Karpas-422 (cell line): Measurements from ENCODE around the gene PODN. TPM values are rescaled to one million over a fixed set of nuclear protein-coding genes. Genes with fewer than 3 reads are reported as not detected.

Source experiments
- DNase-seq: peaks from one replicate; pipeline ENCODE4 v3.0.0-alpha.2; 2015
- H2AFZ ChIP-seq: fragments of 200-600 bp; sonication (generic); 2 replicates; pipeline ENCODE4 v1.6.1; 2014; ENCODE audit warnings: antibody characterized with exemption, low read length, mixed read lengths
- H3K27ac ChIP-seq: fragments of 200-600 bp; sonication (generic); 2 replicates; pipeline ENCODE4 v1.5.1; 2014; ENCODE audit warnings: mild to moderate bottlenecking, low read length, moderate library complexity
- H3K27me3 ChIP-seq: fragments of 200-600 bp; sonication (generic); 2 replicates; pipeline ENCODE4 v1.6.1; 2014; ENCODE audit warnings: low read length, mixed read lengths
- H3K36me3 ChIP-seq: fragments of 200-600 bp; sonication (generic); 2 replicates; pipeline ENCODE4 v1.6.1; 2014; ENCODE audit warnings: low read length, mixed read lengths; ENCODE audit not compliant: insufficient read depth
- H3K4me1 ChIP-seq: fragments of 200-600 bp; sonication (generic); 2 replicates; pipeline ENCODE4 v1.6.1; 2014; ENCODE audit warnings: mild to moderate bottlenecking, low read length, mixed read lengths
- H3K4me2 ChIP-seq: fragments of 200-600 bp; sonication (generic); 2 replicates; pipeline ENCODE4 v1.6.1; 2014; ENCODE audit warnings: low read length, low read depth, mild to moderate bottlenecking; ENCODE audit not compliant: poor library complexity, severe bottlenecking
- H3K4me3 ChIP-seq: fragments of 200-600 bp; sonication (generic); 2 replicates; pipeline ENCODE4 v1.5.1; 2014; ENCODE audit warnings: mild to moderate bottlenecking, antibody characterized with exemption, low read length, mixed read lengths
- H3K79me2 ChIP-seq: fragments of 200-600 bp; sonication (generic); 2 replicates; pipeline ENCODE4 v1.6.1; 2014; ENCODE audit warnings: mild to moderate bottlenecking, low read length, mixed read lengths
- H3K9ac ChIP-seq: fragments of 200-600 bp; sonication (generic); 2 replicates; pipeline ENCODE4 v1.6.0; 2014; ENCODE audit warnings: low read length
- H3K9me2 ChIP-seq: fragments of 200-600 bp; sonication (generic), shearing (Covaris generic); replicated peaks from 2 replicates; pipeline ENCODE4 v1.6.0; 2014; ENCODE audit warnings: mild to moderate bottlenecking, low read length, moderate library complexity; ENCODE audit not compliant: insufficient read depth
- H3K9me3 ChIP-seq: fragments of 300-700, 200-600 bp; sonication (generic); 2 replicates; pipeline ENCODE4 v1.6.1; 2014; ENCODE audit warnings: low read length, mixed read lengths
- H4K20me1 ChIP-seq: fragments of 200-600 bp; sonication (generic); 2 replicates; pipeline ENCODE4 v1.6.1; 2014; ENCODE audit warnings: mild to moderate bottlenecking, antibody characterized with exemption, low read length, low read depth; ENCODE audit not compliant: insufficient read depth
- total RNA-seq: library from RNA; depleted of rRNA; stranded (reverse); fragments of >200 nt; shearing (Covaris generic); gene quantifications from 2 replicates; pipeline ENCODE4 v1.2.3, GENCODE V29; 2014; ENCODE audit warnings: low replicate concordance

The PODN gene
- total RNA-seq, 1 experiment from 2014 or later: not detected

DNA sequence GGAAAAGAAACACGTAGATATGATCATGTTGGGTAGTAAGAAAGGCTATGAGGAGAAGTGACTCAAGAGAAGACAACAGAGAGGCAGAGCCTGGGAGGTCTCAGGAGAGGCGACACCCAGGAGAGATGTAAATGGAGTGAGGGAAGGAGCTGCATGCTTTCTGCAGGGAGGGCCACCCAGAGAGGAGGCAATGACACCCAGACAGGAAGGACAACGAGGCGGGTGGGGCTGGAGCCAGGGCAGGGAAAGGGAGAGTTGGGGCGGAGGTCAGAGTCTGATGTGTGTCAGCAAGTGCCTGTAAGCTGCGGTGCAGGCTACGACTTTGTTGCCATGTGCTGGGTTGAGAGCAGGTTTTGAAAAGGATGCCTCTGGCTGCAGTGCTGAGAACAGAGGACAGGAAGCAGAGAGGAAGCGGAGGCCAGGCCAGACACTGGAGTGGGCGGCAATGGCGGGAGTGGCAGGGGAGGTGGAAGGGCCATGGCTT lies 49.1 kb downstream of the PODN start:
- no peaks in the 10 kb centered on the region for H4K20me1 ChIP-seq
- H3K9ac ChIP-seq: no peak overlapping the region
- no peak overlapping the region for H2AFZ ChIP-seq
- H3K27ac ChIP-seq: no peak overlapping the region
- no peaks in the 10 kb centered on the region for H3K9me2 ChIP-seq
- no peak overlapping the region for H3K4me3 ChIP-seq
- no peak overlapping the region for H3K4me2 ChIP-seq
- H3K79me2 ChIP-seq: no peaks in the 10 kb centered on the region
- no peaks in the 10 kb centered on the region for H3K9me3 ChIP-seq
- no peaks in the 10 kb centered on the region for H3K36me3 ChIP-seq
- no peak for DNase-seq
- H3K4me1 ChIP-seq: peaks cover 12% of the 10 kb centered on the region
- no peaks in the 10 kb centered on the region for H3K27me3 ChIP-seq

- Histone ChIP-seq H2AFZ (no peak overlapping the region), H3K27ac (no peak overlapping the region), H3K4me1 (peaks cover 12% of the 10 kb centered on the region), H3K4me2 (no peak overlapping the region), H3K27me3 (no peaks in the 10 kb centered on the region), H3K79me2 (no peaks in the 10 kb centered on the region), H3K4me3 (no peak overlapping the region), H3K9me3 (no peaks in the 10 kb centered on the region), H3K9ac (no peak overlapping the region), H3K36me3 (no peaks in the 10 kb centered on the region), H4K20me1 (no peaks in the 10 kb centered on the region), H3K9me2 (no peaks in the 10 kb centered on the region)
- DNase-seq: no peak
These were observed 49.7 kb downstream of the PODN start for GRCh38 chr1:53111693-53112092.

- H3K27ac ChIP-seq: no peak overlapping the region
- no peaks in the 10 kb centered on the region for H4K20me1 ChIP-seq
- no peak for DNase-seq
- no peak overlapping the region for H3K4me3 ChIP-seq
- peaks cover 12% of the 10 kb centered on the region for H3K4me1 ChIP-seq
- no peaks in the 10 kb centered on the region for H3K79me2 ChIP-seq
- no peak overlapping the region for H3K4me2 ChIP-seq
- no peaks in the 10 kb centered on the region for H3K27me3 ChIP-seq
- no peaks in the 10 kb centered on the region for H3K9me2 ChIP-seq
- no peaks in the 10 kb centered on the region for H3K9me3 ChIP-seq
- no peak overlapping the region for H3K9ac ChIP-seq
- H2AFZ ChIP-seq: no peak overlapping the region
- no peaks in the 10 kb centered on the region for H3K36me3 ChIP-seq
These were observed 50.3 kb downstream of the PODN start for GRCh38 chr1:53112271-53112774.

GRCh38 chr1:53112861-53113260 lies 50.8 kb downstream of the PODN start:
- Histone ChIP-seq H3K27me3 (no peaks in the 10 kb centered on the region), H3K9me2 (no peaks in the 10 kb centered on the region), H3K27ac (no peak overlapping the region), H3K4me2 (no peak overlapping the region), H3K79me2 (no peaks in the 10 kb centered on the region), H3K4me1 (peaks cover 12% of the 10 kb centered on the region), H2AFZ (no peak overlapping the region), H3K9me3 (no peaks in the 10 kb centered on the region), H3K9ac (no peak overlapping the region), H3K4me3 (no peak overlapping the region), H3K36me3 (no peaks in the 10 kb centered on the region), H4K20me1 (no peaks in the 10 kb centered on the region)
- no peak for DNase-seq

GRCh38 chr1:53114090-53114489 lies 52.1 kb downstream of the PODN start:
- Histone ChIP-seq H4K20me1 (no peaks in the 10 kb centered on the region), H3K9me2 (no peaks in the 10 kb centered on the region), H3K27me3 (no peaks in the 10 kb centered on the region), H2AFZ (no peak overlapping the region), H3K9me3 (no peaks in the 10 kb centered on the region), H3K36me3 (no peaks in the 10 kb centered on the region), H3K4me1 (peaks cover 12% of the 10 kb centered on the region), H3K27ac (no peak overlapping the region), H3K79me2 (no peaks in the 10 kb centered on the region), H3K4me3 (no peak overlapping the region), H3K9ac (no peak overlapping the region), H3K4me2 (no peak overlapping the region)
- no peak for DNase-seq

DNA sequence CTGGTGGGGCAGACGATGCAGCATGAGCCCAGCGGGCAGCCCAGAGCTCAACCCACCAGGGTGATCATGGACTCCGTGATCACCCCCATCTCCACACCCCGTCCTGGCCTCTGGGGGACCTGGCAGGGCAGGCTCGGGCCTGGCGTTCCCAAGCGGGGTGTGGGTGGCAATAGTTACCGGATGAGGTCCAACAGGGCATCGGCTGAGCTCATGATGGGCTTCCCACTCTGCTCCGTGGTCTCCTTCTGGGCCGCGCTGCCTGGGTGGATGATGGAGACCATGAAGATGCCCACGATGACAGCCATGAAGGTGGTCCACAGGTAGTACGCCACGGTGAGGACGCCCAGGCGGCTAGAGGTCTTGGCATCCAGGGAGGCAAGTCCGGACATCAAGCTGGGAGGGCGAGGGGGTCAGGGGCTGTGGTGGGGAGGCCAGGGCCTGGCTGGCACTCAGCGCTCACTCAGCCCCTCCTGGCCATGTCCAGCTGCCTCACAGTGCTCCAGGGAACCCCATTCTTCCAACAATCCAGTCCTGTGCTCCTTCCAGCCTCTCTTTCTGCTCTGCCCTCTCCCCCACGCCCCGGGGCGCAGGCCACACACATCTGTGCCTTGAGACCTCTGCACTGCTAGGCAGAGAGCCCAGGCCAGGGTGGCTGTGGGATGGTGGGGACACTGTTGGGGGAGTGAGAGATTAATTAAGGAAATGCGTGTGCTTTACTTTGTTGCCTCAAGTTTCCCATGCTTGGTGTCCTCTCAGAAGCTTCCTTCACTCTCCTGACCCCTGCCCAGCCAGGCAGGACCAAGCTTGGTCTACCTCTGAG lies 52.8 kb downstream of the PODN start:
- Histone ChIP-seq H3K27me3 (no peaks in the 10 kb centered on the region), H4K20me1 (no peaks in the 10 kb centered on the region), H2AFZ (no peak overlapping the region), H3K79me2 (no peaks in the 10 kb centered on the region), H3K9ac (no peak overlapping the region), H3K36me3 (no peaks in the 10 kb centered on the region), H3K4me3 (no peak overlapping the region), H3K9me3 (no peaks in the 10 kb centered on the region), H3K4me2 (no peak overlapping the region), H3K4me1 (peaks cover 12% of the 10 kb centered on the region), H3K9me2 (no peaks in the 10 kb centered on the region), H3K27ac (no peak overlapping the region)
- no peak for DNase-seq

DNA sequence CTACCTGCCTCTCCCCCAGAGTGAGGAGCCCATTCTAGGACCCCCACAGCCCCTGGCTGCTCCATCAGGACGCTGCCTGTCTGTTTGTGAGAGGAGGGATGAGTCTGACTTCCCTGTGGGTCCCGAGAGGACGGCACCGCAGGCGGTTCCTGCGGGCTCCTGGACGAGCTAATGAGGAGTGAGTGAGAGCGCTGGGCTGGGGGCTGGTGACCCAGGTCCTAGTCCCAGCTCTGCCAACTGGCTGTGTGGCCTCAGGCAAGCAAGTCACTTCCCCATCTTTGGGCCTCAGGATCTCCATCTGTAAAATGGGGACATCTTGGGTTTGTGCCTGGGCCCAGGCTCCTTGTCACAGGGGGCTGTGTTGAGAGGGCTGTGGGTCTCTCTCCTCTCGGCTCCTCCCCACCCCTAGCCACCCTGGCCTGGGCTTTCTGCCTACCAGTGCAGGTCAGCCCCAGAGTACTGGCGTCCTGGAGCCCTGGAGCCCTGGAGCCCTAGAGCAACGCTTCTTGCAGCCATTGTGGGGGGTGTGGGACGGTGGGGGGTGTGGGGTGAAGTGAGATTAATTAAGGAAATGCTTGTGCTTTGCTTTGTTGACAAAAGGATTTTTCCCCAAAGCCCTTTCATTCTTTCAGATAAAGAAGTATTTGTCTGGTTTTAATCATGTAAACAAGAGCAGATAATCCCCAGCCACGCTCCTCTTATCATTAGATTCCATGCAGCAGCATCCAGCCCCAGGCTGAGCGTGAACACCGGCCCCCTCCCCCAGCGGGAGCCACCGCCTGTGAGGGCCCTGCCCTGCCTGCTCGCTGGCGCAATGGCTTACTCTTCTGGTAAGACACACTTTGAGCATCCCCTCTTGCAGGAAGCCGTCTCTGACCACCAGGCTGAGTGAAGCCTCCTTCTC lies 53.6 kb downstream of the PODN start:
- no peak overlapping the region for H3K9ac ChIP-seq
- no peaks in the 10 kb centered on the region for H3K27me3 ChIP-seq
- no peak overlapping the region for H3K27ac ChIP-seq
- H3K4me3 ChIP-seq: no peak overlapping the region
- no peak for DNase-seq
- no peaks in the 10 kb centered on the region for H3K9me3 ChIP-seq
- H3K9me2 ChIP-seq: no peaks in the 10 kb centered on the region
- H2AFZ ChIP-seq: no peak overlapping the region
- no peaks in the 10 kb centered on the region for H4K20me1 ChIP-seq
- H3K79me2 ChIP-seq: no peaks in the 10 kb centered on the region
- H3K4me2 ChIP-seq: no peak overlapping the region
- H3K36me3 ChIP-seq: no peaks in the 10 kb centered on the region
- peaks cover 4% of the 10 kb centered on the region for H3K4me1 ChIP-seq

DNA sequence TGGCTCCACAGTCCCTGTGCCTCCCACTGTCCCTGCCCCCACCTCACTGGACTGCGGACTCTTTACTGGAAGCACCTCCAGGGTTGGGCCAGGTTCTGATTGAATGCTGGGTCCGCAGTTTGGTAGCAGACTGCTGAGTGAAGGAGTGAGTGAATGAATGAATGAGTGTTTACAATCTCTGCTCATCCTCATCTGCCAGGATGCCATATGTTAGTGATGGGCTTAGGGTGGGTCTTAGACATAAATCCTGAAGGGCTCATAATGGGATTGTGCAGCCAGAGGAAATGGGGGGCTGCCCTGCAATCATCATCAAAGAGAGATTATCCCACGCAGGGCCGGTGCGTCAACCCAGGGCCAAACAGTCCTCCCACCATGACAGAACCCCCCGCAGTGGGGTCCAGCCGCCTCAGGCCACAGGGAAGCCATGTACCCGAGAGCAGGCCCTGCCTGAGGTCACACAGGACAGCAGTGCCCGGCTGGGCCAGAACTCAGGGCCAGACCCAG lies 54.3 kb downstream of the PODN start:
- Histone ChIP-seq H2AFZ (no peak overlapping the region), H4K20me1 (no peaks in the 10 kb centered on the region), H3K79me2 (no peaks in the 10 kb centered on the region), H3K36me3 (no peaks in the 10 kb centered on the region), H3K9me2 (no peaks in the 10 kb centered on the region), H3K27ac (no peak overlapping the region), H3K4me3 (no peak overlapping the region), H3K9ac (no peak overlapping the region), H3K4me1 (no peaks in the 10 kb centered on the region), H3K27me3 (no peaks in the 10 kb centered on the region), H3K4me2 (no peak overlapping the region), H3K9me3 (no peaks in the 10 kb centered on the region)
- DNase-seq: no peak
